Left ventricle myocardium inferior (tissue), 1 donor: ENCODE results near the gene CD300E. TPM values are rescaled to one million over a fixed set of nuclear protein-coding genes. Genes with fewer than 3 reads are reported as not detected.

Experiments used
- DNase-seq: peaks from one replicate; pipeline ENCODE4 v3.0.0-alpha.2; 2020
- H3K27ac ChIP-seq: fragments of 200-600 bp; replicated peaks from 2 replicates; pipeline ENCODE4 v1.8.0; 2021
- H3K27me3 ChIP-seq: fragments of 200-600 bp; 2 replicates; pipeline ENCODE4 v1.8.0; 2021; ENCODE audit warnings: low read depth
- H3K36me3 ChIP-seq: fragments of 200-600 bp; 2 replicates; pipeline ENCODE4 v1.8.0; 2021
- H3K4me1 ChIP-seq: fragments of 200-600 bp; 2 replicates; pipeline ENCODE4 v1.8.0; 2021
- H3K4me3 ChIP-seq: fragments of 200-600 bp; 2 replicates; pipeline ENCODE4 v1.8.0; 2021; ENCODE audit warnings: mild to moderate bottlenecking, moderate library complexity
- H3K9me3 ChIP-seq: fragments of 200-600 bp; replicated peaks from 2 replicates; pipeline ENCODE4 v1.8.0; 2021
- CTCF ChIP-seq: fragments of 200-600 bp; IDR thresholded peaks from 2 replicates; pipeline ENCODE4 v1.8.0; 2021; ENCODE audit warnings: antibody characterized with exemption, mild to moderate bottlenecking, borderline replicate concordance
- intact Hi-C: fragments of 100-400 bp; cut with micrococcal nuclease; formaldehyde crosslinking; loops from one replicate; pipeline ENCODE4 v1.11.0; 2022
- total RNA-seq: library from RNA; stranded (reverse); fragmentation: NEBNext Ultra II Directional; extraction: Animal tissue kit (Norgen Biotek cat#: 25700); gene quantifications from one replicate; pipeline ENCODE4 v1.2.1, GENCODE V29; 2021
- donor health status: DM: no; HTN: yes; CAD: no; lungs with severe emphysema.

CD300E gene
- total RNA-seq, 1 donor from 2014 or later, result 0.30 TPM

- Histone ChIP-seq H3K4me3 (no peak overlapping the region), H3K27ac (no peak overlapping the region), H3K36me3 (no peaks in the 10 kb centered on the region), H3K27me3 (peaks cover 18% of the 10 kb centered on the region), H3K9me3 (peaks cover 3% of the 10 kb centered on the region), H3K4me1 (peaks cover 4% of the 10 kb centered on the region)
- no peak for DNase-seq
- intact Hi-C loops, result no loop called here
- TF ChIP-seq CTCF, result no peak
These were observed 37.8 kb downstream of the CD300E start for GRCh38 chr17:74585711-74586110.

GRCh38 chr17:74584292-74585060 lies 39.1 kb downstream of the CD300E start:
- no peak for DNase-seq
- Histone ChIP-seq H3K27me3 (peaks cover 10% of the 10 kb centered on the region), H3K36me3 (no peaks in the 10 kb centered on the region), H3K4me3 (no peak overlapping the region), H3K4me1 (peaks cover 4% of the 10 kb centered on the region), H3K9me3 (peaks cover 3% of the 10 kb centered on the region), H3K27ac (no peak overlapping the region)
- TF ChIP-seq CTCF, result no peak
- intact Hi-C loops, result no loop called here

GRCh38 chr17:74582633-74583032 lies 40.9 kb downstream of the CD300E start:
- no peak for TF ChIP-seq CTCF
- H3K4me1 ChIP-seq, result peaks cover 4% of the 10 kb centered on the region
- no peak for DNase-seq
- no peak overlapping the region for H3K4me3 ChIP-seq
- H3K27ac ChIP-seq, result no peak overlapping the region
- intact Hi-C loops, result no loop called here
- H3K36me3 ChIP-seq, result no peaks in the 10 kb centered on the region
- peaks cover 3% of the 10 kb centered on the region for H3K9me3 ChIP-seq
- peaks cover 19% of the 10 kb centered on the region for H3K27me3 ChIP-seq

- no peak overlapping the region for H3K27ac ChIP-seq
- H3K36me3 ChIP-seq, result no peaks in the 10 kb centered on the region
- no peak for TF ChIP-seq CTCF
- H3K4me1 ChIP-seq, result no peaks in the 10 kb centered on the region
- H3K27me3 ChIP-seq, result peaks cover 41% of the 10 kb centered on the region
- DNase-seq, result no peak
- intact Hi-C loops, result no loop called here
- no peak overlapping the region for H3K4me3 ChIP-seq
- peaks cover 3% of the 10 kb centered on the region for H3K9me3 ChIP-seq
These were observed 43.6 kb downstream of the CD300E start for GRCh38 chr17:74579900-74580299.

- no peak for TF ChIP-seq CTCF
- intact Hi-C loops, result no loop called here
- H3K9me3 ChIP-seq, result no peaks in the 10 kb centered on the region
These were observed 44.6 kb downstream of the CD300E start for GRCh38 chr17:74578979-74579378.

More at GRCh38 chr17:74578979-74579378, 44.6 kb downstream of the CD300E start:
- Histone ChIP-seq H3K36me3 (no peaks in the 10 kb centered on the region), H3K4me3 (no peak overlapping the region), H3K27ac (no peak overlapping the region), H3K4me1 (no peaks in the 10 kb centered on the region), H3K27me3 (peaks cover 51% of the 10 kb centered on the region)
- no peak for DNase-seq
